BLaER1 treated with 17β-estradiol and CSF1 and Interleukin-3, amounts not matched to agents 10 nM and 100 nM (cell line): ENCODE data around the gene STX16.

Experiments used
- H3K27ac ChIP-seq, 11 experiments: shearing (Covaris generic); formaldehyde crosslinking; 2 replicates each; pipeline ENCODE4 v1.8.1; 2022
- H3K27me3 ChIP-seq, 11 experiments: shearing (Covaris generic); formaldehyde crosslinking; 2 replicates each; pipeline ENCODE4 v1.8.1; 2022
- H3K36me3 ChIP-seq, 11 experiments: shearing (Covaris generic); formaldehyde crosslinking; 2 replicates each; pipeline ENCODE4 v1.8.1; 2022
- H3K4me1 ChIP-seq, 10 experiments: shearing (Covaris generic); formaldehyde crosslinking; 2 replicates each; pipeline ENCODE4 v1.8.1; 2022
- H3K4me2 ChIP-seq, 11 experiments: shearing (Covaris generic); formaldehyde crosslinking; 2 replicates each; pipeline ENCODE4 v1.8.1; 2022
- H3K4me3 ChIP-seq, 10 experiments: shearing (Covaris generic); formaldehyde crosslinking; 2 replicates each; pipeline ENCODE4 v1.8.1; 2022
- H3K9ac ChIP-seq, 11 experiments: shearing (Covaris generic); formaldehyde crosslinking; 2 replicates each; pipeline ENCODE4 v1.8.1; 2022
- H3K9me3 ChIP-seq, 11 experiments: shearing (Covaris generic); formaldehyde crosslinking; replicated peaks in 1 of 11; 2 replicates each; pipeline ENCODE4 v1.8.1; 2022
- H4K20me1 ChIP-seq, 11 experiments: shearing (Covaris generic); formaldehyde crosslinking; 2 replicates each; pipeline ENCODE4 v1.8.1; 2022
- Cebpa-rat ChIP-seq, 11 experiments: shearing (Covaris generic); IDR thresholded peaks; 2 replicates each; pipeline ENCODE4 v1.8.1; 2022

The STX16 gene

GRCh38 chr20:58664883-58665282 lies 13.8 kb downstream of the STX16 start:
- no peak for TF ChIP-seq Cebpa-rat (IDR thresholded peaks at IDR 0.05)
- peaks cover 17 to 31% (median 20%) of the 10 kb centered on the region in 10 experiments for H3K4me1 ChIP-seq
- peaks cover 78 to 97% (median 94%) of the 10 kb centered on the region in 11 experiments for H4K20me1 ChIP-seq

GRCh38 chr20:58665606-58666005 lies 14.5 kb downstream of the STX16 start:
- Histone ChIP-seq H3K27me3 (no peaks in the 10 kb centered on the region), H4K20me1 (peaks cover 72 to 95% (median 94%) of the 10 kb centered on the region in 11 experiments), H3K4me1 (peaks cover 11 to 24% (median 13%) of the 10 kb centered on the region in 10 experiments), H3K36me3 (peaks cover 71 to 100% (median 86%) of the 10 kb centered on the region in 11 experiments), H3K4me2 (no peak overlapping the region), H3K9ac (peak overlapping the region in 2 of 11 experiments; percentile 14 to 15; a peak in 1 of 22 replicates), H3K27ac (no peak overlapping the region), H3K9me3 (no peaks in the 10 kb centered on the region), H3K4me3 (no peak overlapping the region)
- no peak for TF ChIP-seq Cebpa-rat (IDR thresholded peaks at IDR 0.05)

More at GRCh38 chr20:58664883-58665282, 13.8 kb downstream of the STX16 start:
- peak overlapping the region in 1 of 11 experiments; percentile 15; a peak in 1 of 22 replicates for H3K9ac ChIP-seq
- H3K9me3 ChIP-seq, result no peaks in the 10 kb centered on the region
- H3K27me3 ChIP-seq, result no peaks in the 10 kb centered on the region
- peaks cover 65 to 100% (median 86%) of the 10 kb centered on the region in 11 experiments for H3K36me3 ChIP-seq
- H3K27ac ChIP-seq, result no peak overlapping the region
- H3K4me2 ChIP-seq, result no peak overlapping the region
- no peak overlapping the region for H3K4me3 ChIP-seq

GRCh38 chr20:58666702-58667101 lies 15.6 kb downstream of the STX16 start:
- Histone ChIP-seq H3K27me3 (no peaks in the 10 kb centered on the region), H3K4me3 (no peak overlapping the region), H3K9me3 (no peaks in the 10 kb centered on the region), H3K36me3 (peaks cover 75 to 100% (median 84%) of the 10 kb centered on the region in 11 experiments), H3K4me1 (peaks cover under 1 to 13% (median 2%) of the 10 kb centered on the region in 10 experiments; a peak in 12 of 20 replicates), H3K9ac (no peak overlapping the region), H3K4me2 (no peak overlapping the region), H3K27ac (no peak overlapping the region), H4K20me1 (peaks cover 63 to 90% (median 85%) of the 10 kb centered on the region in 11 experiments; a peak in 21 of 22 replicates)
- no peak for TF ChIP-seq Cebpa-rat (IDR thresholded peaks at IDR 0.05)

GRCh38 chr20:58667975-58668374 lies 16.9 kb downstream of the STX16 start:
- H3K4me1 ChIP-seq, result peaks cover 0 to 9% (median 0%) of the 10 kb centered on the region in 10 experiments; a peak in 7 of 20 replicates
- no peak overlapping the region for H3K4me2 ChIP-seq
- H4K20me1 ChIP-seq, result peaks cover 51 to 84% (median 72%) of the 10 kb centered on the region in 11 experiments; a peak in 21 of 22 replicates
- no peaks in the 10 kb centered on the region for H3K9me3 ChIP-seq
- no peak overlapping the region for H3K27ac ChIP-seq
- no peak overlapping the region for H3K9ac ChIP-seq
- H3K4me3 ChIP-seq, result no peak overlapping the region
- H3K36me3 ChIP-seq, result peaks cover 73 to 100% (median 85%) of the 10 kb centered on the region in 11 experiments
- no peaks in the 10 kb centered on the region for H3K27me3 ChIP-seq
- TF ChIP-seq Cebpa-rat (IDR thresholded peaks at IDR 0.05), result no peak

- TF ChIP-seq Cebpa-rat (IDR thresholded peaks at IDR 0.05), result no peak
- H3K4me3 ChIP-seq, result no peak overlapping the region
- peaks cover 41 to 77% (median 63%) of the 10 kb centered on the region in 11 experiments; a peak in 21 of 22 replicates for H4K20me1 ChIP-seq
- no peak overlapping the region for H3K4me2 ChIP-seq
- no peaks in the 10 kb centered on the region for H3K27me3 ChIP-seq
- H3K9me3 ChIP-seq, result no peaks in the 10 kb centered on the region
- peak overlapping the region in 2 of 11 experiments; percentile 15 to 35; a peak in 1 of 22 replicates for H3K9ac ChIP-seq
- H3K4me1 ChIP-seq, result peaks cover 0 to 9% (median 0%) of the 10 kb centered on the region in 10 experiments; a peak in 7 of 20 replicates
- peaks cover 73 to 100% (median 85%) of the 10 kb centered on the region in 11 experiments for H3K36me3 ChIP-seq
- no peak overlapping the region for H3K27ac ChIP-seq
Observed at GRCh38 chr20:58668901-58669286, 17.8 kb downstream of the STX16 start.

- Histone ChIP-seq H3K4me3 (no peak overlapping the region), H3K9me3 (no peaks in the 10 kb centered on the region), H4K20me1 (peaks cover 36 to 76% (median 59%) of the 10 kb centered on the region in 11 experiments; a peak in 21 of 22 replicates), H3K4me2 (no peak overlapping the region), H3K9ac (peak overlapping the region in 2 of 11 experiments; percentile 15 to 35; a peak in 1 of 22 replicates), H3K27me3 (no peaks in the 10 kb centered on the region), H3K36me3 (peaks cover 77 to 100% (median 88%) of the 10 kb centered on the region in 11 experiments), H3K27ac (no peak overlapping the region), H3K4me1 (peaks cover 0 to 9% (median 0%) of the 10 kb centered on the region in 10 experiments; a peak in 7 of 20 replicates)
- TF ChIP-seq Cebpa-rat (IDR thresholded peaks at IDR 0.05), result no peak
Observed at GRCh38 chr20:58669287-58670006, 18.4 kb downstream of the STX16 start.

- Histone ChIP-seq H3K9me3 (no peaks in the 10 kb centered on the region), H3K4me1 (peaks cover 0 to 9% (median 0%) of the 10 kb centered on the region in 10 experiments; a peak in 7 of 20 replicates), H3K9ac (no peak overlapping the region), H4K20me1 (peaks cover 34 to 75% (median 59%) of the 10 kb centered on the region in 11 experiments; a peak in 21 of 22 replicates), H3K4me2 (no peak overlapping the region), H3K27ac (no peak overlapping the region), H3K4me3 (no peak overlapping the region), H3K36me3 (peaks cover 81 to 100% (median 91%) of the 10 kb centered on the region in 11 experiments), H3K27me3 (no peaks in the 10 kb centered on the region)
- TF ChIP-seq Cebpa-rat (IDR thresholded peaks at IDR 0.05), result no peak
Observed at GRCh38 chr20:58670102-58670501, 19.0 kb downstream of the STX16 start.

GRCh38 chr20:58670659-58671058 lies 19.6 kb downstream of the STX16 start:
- Histone ChIP-seq H3K27ac (no peak overlapping the region), H4K20me1 (peaks cover 33 to 70% (median 57%) of the 10 kb centered on the region in 11 experiments; a peak in 21 of 22 replicates), H3K9me3 (no peaks in the 10 kb centered on the region), H3K4me3 (no peak overlapping the region), H3K9ac (no peak overlapping the region), H3K27me3 (no peaks in the 10 kb centered on the region), H3K4me2 (no peak overlapping the region), H3K36me3 (peaks cover 85 to 100% (median 91%) of the 10 kb centered on the region in 11 experiments), H3K4me1 (peaks cover 0 to 9% (median 0%) of the 10 kb centered on the region in 10 experiments; a peak in 7 of 20 replicates)
- TF ChIP-seq Cebpa-rat (IDR thresholded peaks at IDR 0.05), result no peak

- peaks cover 11 to 54% (median 32%) of the 10 kb centered on the region in 11 experiments; a peak in 20 of 22 replicates for H4K20me1 ChIP-seq
- peaks cover 0 to 9% (median 0%) of the 10 kb centered on the region in 10 experiments; a peak in 7 of 20 replicates for H3K4me1 ChIP-seq
- H3K4me2 ChIP-seq, result no peak overlapping the region
- no peak for TF ChIP-seq Cebpa-rat (IDR thresholded peaks at IDR 0.05)
- H3K9me3 ChIP-seq, result no peaks in the 10 kb centered on the region
- H3K36me3 ChIP-seq, result peaks cover 88 to 100% (median 94%) of the 10 kb centered on the region in 11 experiments
- no peak overlapping the region for H3K4me3 ChIP-seq
- H3K27me3 ChIP-seq, result no peaks in the 10 kb centered on the region
- H3K9ac ChIP-seq, result no peak overlapping the region
- H3K27ac ChIP-seq, result no peak overlapping the region
Observed at GRCh38 chr20:58673119-58673518, 22.0 kb downstream of the STX16 start.
